ENCODE data around the gene PRKAR2B. TPM values are rescaled to one million over a fixed set of nuclear protein-coding genes. Genes with fewer than 3 reads are reported as not detected.

The PRKAR2B gene
- total and polyA plus RNA-seq, 2 experiments from 2014 or later = 48.8 to 50.6 TPM

GRCh38 chr7:107209565-107209964 is 165.1 kb downstream of the PRKAR2B start:
- Mint-ChIP-seq H3K36me3 (ENCODE audit: low read depth) (peaks cover 4% of the 10 kb centered on the region; the same call in 2 of the 3 replicates), H3K27me3 (ENCODE audit: insufficient read depth, low read depth, poor library complexity) (peaks cover 5% of the 10 kb centered on the region), H3K9me3 (no peaks in the 10 kb centered on the region), H3K27ac (no peak overlapping the region), H3K4me1 (0 out of 3 replicates have a peak, but pooled peaks cover 3% of the 10 kb centered on the region), H3K4me3 (no peak overlapping the region)
- no peaks in the 10 kb centered on the region for H3K9me2 ChIP-seq (ENCODE audit: insufficient read depth)
- no peak overlapping the region for H2AFZ ChIP-seq
- H3K27ac ChIP-seq (ENCODE audit: low read depth) = no peak overlapping the region
- no peaks in the 10 kb centered on the region for H3F3A ChIP-seq (replicated peaks; ENCODE audit: low read depth)
- no peaks in the 10 kb centered on the region; the same call in 1 of the 2 replicates for H4K20me1 ChIP-seq (replicated peaks; ENCODE audit: insufficient read depth)
- no peak overlapping the region for H3K4me2 ChIP-seq
- H3K4me1 ChIP-seq (ENCODE audit: insufficient read depth) = no peaks in the 10 kb centered on the region
- DNase-seq (ENCODE audit: low spot score) = no peak
- H3K4me3 ChIP-seq = no peak overlapping the region
- ATAC-seq = no peak
- no peaks in the 10 kb centered on the region for H3K79me2 ChIP-seq (replicated peaks; ENCODE audit: insufficient read depth)
- no peak for TF ChIP-seq ZNF331 (CRISPR knock-in tag; IDR thresholded peaks at IDR 0.05; ENCODE audit: low read depth)
- no peaks in the 10 kb centered on the region for H3K36me3 ChIP-seq (ENCODE audit: insufficient read depth)
- no peaks in the 10 kb centered on the region for H3K27me3 ChIP-seq (ENCODE audit: insufficient read depth)

- TF ChIP-seq JUNB (IDR thresholded peaks at IDR 0.05; ENCODE audit: unreplicated experiment) (no peak), CTCF (conservative IDR thresholded peaks at IDR 0.05; ENCODE audit: low read depth in 2 of 2) (peak; percentile 27 to 56; a peak in 3 of 4 replicates)
- H3K4me2 ChIP-seq = no peak overlapping the region
- no peak overlapping the region for H2AFZ ChIP-seq
- H3K27me3 ChIP-seq (ENCODE audit: insufficient read depth) = no peaks in the 10 kb centered on the region
- H3K9me3 Mint-ChIP-seq = no peaks in the 10 kb centered on the region
- ATAC-seq = peak; percentile 73
- H3K27ac Mint-ChIP-seq = no peak overlapping the region
- H3K36me3 Mint-ChIP-seq (ENCODE audit: low read depth) = peaks cover 4% of the 10 kb centered on the region; the same call in 2 of the 3 replicates
- no peak overlapping the region for H3K4me3 ChIP-seq
- no peaks in the 10 kb centered on the region for H3K36me3 ChIP-seq (ENCODE audit: insufficient read depth)
- no peak overlapping the region for H3K27ac ChIP-seq (ENCODE audit: low read depth)
- no peaks in the 10 kb centered on the region for H4K20me1 ChIP-seq (replicated peaks; ENCODE audit: insufficient read depth)
- 0 out of 3 replicates have a peak, but pooled peaks cover 3% of the 10 kb centered on the region for H3K4me1 Mint-ChIP-seq
- H3K4me3 Mint-ChIP-seq = no peak overlapping the region
- no peaks in the 10 kb centered on the region for H3K4me1 ChIP-seq (ENCODE audit: insufficient read depth)
- no peaks in the 10 kb centered on the region for H3K79me2 ChIP-seq (replicated peaks; ENCODE audit: insufficient read depth)
- peak; percentile 41 for DNase-seq (ENCODE audit: low spot score)
- H3K27me3 Mint-ChIP-seq (ENCODE audit: insufficient read depth, low read depth, poor library complexity) = peaks cover 3% of the 10 kb centered on the region
- H3F3A ChIP-seq (replicated peaks; ENCODE audit: low read depth) = no peaks in the 10 kb centered on the region
- H3K9me2 ChIP-seq (ENCODE audit: insufficient read depth) = no peaks in the 10 kb centered on the region
Observed at GRCh38 chr7:107210400-107210799, 165.9 kb downstream of the PRKAR2B start.

Other genes starting within 250 kb of the PRKAR2B start
- not detected in 2 replicates for gene PIK3CG, start 179.4 kb upstream of the PRKAR2B start, total RNA-seq (2014; rRNA removed; shearing (Covaris generic))
- not detected in 2 replicates for gene PIK3CG, start 179.4 kb upstream of the PRKAR2B start, polyA plus RNA-seq (2016; fragmentation: Nextera tagmentation; extraction: Ambion mirVana)
- 40.5 and 52.8 TPM in 2 replicates for gene HBP1, start 124.3 kb downstream of the PRKAR2B start, total RNA-seq (2014; rRNA removed; shearing (Covaris generic))
- 36.0 and 37.6 TPM in 2 replicates for gene HBP1, start 124.3 kb downstream of the PRKAR2B start, polyA plus RNA-seq (2016; fragmentation: Nextera tagmentation; extraction: Ambion mirVana)

Measured in GM23338 (cell line).